ENCODE data around the gene GPRIN1.
"Not testable (repeated sequence)": the region's sequence is repeated elsewhere in the genome, so short reads cannot be mapped to it uniquely, and the experiment has no call there.

Gene GPRIN1

DNA sequence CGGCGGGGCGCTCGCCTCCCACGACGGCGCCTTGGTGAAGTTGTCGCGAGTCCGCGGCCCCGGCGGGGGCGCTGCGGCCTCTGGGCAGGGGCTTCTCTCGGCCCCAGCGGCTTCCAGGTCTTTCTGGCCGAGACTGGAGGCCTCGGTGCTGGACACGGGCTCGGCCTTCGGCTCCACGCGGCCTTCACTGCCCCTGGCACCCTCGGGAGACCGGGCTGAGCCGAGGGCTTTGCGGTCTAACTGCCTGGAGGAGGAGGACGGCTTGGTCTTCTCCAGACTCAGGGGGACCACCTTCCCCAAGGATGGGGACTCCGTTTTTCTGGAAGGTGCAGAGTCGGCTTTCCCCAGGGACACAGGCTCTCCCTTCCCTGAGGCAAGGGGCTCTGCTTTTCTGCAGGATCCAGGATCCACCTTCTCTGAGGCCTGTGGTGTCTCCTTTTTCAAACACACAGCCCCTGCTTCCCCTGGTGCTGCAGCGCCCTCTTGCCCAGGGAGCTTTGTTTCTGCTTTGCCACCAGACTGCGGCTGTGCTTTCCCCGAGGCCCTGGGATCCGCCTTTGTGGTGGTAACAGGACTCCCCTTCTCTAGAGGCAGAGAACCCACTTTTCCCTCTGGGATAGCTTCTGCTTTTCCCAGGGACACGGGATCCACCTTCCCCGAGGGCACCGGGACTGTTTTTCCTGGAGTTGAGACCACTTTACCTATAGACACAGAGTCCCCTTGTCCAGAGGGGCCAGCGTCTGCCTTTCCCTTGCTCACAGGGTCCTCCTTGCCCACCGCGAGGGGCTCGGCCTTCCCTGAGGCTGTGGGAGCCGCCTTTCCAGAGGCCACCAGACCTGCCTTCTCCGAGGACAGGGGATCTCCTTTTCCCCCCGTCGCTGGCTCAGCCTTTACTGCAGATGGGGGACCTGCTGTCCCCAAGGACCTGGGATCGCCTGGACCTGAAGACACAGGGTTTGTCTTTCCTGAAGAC is 12.3 kb downstream of the GPRIN1 start:
- DNase-seq (ENCODE audit: low read depth), result no peak

- DNase-seq (ENCODE audit: low read depth), result peak; percentile 44
Measured at GRCh38 chr5:176596689-176597416, 13.1 kb downstream of the GPRIN1 start.

DNA sequence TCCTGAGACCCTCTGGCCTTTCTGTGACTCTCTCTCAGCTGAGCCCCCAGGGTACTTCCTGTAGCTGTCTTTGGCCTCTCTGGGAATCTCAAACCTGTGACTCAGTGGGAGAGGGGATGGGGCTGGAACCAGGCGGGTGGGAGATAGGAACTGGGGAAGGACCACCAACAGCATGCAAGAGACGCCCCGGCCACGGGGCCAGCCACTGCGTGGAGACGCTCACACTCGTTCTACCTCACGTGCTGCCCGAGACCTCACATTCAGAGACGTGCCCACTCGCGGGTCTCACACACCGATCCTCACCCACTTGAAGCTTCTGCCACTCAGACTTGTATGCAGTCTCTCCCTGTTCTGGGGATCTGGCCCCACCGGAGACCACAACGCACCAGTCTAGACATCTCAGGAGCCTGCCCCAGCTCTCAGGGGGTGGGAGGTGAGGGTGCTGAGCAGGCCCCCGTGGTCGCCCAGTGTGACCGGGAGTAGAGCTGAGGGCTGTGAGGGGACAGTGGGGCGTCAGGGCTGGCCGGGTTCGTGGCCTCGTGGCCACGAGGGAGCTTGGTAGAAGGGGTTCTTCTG is 13.8 kb downstream of the GPRIN1 start:
- no peak for DNase-seq (ENCODE audit: low read depth)

DNA sequence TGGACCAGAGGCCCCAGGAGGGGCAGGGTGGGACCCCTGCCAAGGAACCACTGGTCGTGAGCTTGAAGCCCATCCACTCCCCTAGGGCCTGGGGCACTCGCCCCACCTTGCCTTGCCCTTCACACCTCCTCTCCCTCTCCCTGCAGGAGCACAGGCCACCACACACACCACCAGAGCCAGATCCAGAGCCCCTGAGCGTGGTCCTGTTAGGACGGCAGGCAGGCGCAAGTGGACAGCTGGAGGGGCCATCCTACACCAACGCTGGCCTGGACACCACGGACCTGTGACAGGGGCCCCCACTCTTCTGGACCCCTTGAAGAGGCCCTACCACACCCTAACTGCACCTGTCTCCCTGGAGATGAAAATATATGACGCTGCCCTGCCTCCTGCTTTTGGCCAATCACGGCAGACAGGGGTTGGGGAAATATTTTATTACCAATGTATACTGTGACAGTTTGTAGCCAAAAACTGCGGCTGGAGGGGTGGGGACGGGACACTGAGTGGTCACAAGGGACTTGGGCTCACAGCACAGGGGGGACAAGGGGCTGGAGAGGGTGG is 14.5 kb downstream of the GPRIN1 start:
- DNase-seq (ENCODE audit: low read depth), result no peak

GRCh38 chr5:176594554-176594953 is 15.4 kb downstream of the GPRIN1 start:
- DNase-seq (ENCODE audit: low read depth), result no peak

DNA sequence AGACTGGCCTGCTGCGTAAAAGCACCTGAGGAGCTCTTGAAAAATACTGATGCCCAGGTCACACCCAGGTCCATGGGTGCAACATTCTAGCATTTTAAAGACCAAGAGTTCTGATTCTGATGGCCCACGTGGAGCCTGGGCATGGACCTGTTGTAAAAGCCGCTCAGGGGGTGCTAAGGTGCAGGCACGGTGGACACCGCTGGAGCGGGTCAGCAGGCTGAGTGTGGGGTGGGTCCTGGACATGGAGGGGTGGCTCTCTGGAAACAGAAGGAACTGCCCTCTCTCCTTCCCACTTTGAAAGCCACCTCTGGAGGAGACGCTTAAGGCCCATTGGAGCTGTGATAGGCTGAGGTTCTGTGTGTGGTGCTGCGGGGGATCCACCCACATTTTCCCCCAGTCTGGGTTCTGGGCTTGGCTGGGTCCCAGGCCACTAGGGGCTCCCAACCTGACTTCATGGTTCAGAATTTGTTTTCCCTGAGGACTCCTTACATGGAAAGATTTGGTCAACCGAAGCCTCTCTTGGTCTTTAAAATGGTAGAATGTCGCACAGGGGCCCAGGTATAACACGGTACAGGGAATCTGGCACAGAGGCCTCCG is 16.6 kb downstream of the GPRIN1 start:
- no peak for DNase-seq (ENCODE audit: low read depth)

DNA sequence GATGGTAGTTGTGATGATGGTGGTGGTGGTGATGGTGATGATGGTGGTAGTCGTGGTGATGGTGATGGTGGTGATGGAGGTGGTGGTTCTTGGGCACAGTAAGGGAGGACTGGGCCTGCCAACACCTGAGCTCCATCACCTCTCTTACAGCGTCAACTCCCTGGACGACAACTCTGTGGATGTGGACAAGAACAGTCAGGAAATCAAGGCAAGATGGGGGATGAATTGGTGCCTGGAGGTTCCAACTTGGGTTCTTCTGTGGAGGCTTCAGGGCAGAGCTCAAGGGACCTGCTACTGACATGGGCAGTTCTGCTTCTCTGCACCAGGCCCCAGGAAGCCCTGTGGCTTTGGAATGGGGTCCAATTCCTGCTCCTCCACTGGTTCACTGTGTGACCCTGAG is 17.4 kb downstream of the GPRIN1 start:
- no peak for DNase-seq (ENCODE audit: low read depth)

DNA sequence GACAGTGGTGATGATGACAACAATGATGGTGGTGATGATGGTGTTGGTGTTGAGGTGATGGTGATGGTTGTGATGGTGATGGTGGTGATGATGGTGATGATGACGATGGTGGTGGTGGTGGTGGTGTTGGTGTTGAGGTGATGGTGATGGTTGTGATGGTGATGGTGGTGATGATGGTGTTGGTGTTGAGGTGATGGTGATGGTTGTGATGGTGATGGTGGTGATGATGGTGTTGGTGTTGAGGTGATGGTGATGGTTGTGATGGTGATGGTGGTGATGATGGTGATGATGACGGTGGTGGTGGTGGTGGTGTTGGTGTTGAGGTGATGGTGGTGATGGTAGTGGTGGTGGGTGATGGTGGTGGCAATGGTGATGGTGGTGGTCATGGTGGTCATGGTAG is 18.3 kb downstream of the GPRIN1 start:
- not testable (repeated sequence) for DNase-seq (ENCODE audit: low read depth)

DNA sequence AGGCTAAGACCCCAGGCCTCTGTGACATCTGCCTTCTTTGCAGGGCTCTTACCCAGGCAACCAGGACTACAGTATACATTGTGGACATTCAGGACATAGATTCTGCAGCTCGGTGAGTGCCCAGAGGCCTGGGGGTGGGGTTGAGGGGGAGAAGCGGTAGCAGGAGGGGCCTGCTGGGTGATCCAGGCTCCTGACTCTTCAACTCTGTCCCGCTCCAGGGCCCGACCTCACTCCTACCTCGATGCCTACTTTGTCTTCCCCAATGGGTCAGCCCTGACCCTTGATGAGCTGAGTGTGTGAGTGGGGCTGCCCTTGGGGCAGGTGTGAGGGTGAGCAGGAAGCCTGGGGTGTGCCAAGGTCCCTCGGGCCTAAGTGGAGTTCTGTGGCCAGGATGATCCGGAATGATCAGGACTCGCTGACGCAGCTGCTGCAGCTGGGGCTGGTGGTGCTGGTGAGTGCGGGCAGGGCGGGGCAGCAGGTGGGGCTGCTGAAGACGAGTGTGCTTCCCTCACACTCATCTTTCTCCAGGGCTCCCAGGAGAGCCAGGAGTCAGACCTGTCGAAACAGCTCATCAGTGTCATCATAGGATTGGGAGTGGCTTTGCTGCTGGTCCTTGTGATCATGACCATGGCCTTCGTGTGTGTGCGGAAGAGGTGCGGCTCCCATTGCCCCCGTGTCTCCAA is 19.8 kb downstream of the GPRIN1 start:
- no peak for DNase-seq (ENCODE audit: low read depth)

DNA sequence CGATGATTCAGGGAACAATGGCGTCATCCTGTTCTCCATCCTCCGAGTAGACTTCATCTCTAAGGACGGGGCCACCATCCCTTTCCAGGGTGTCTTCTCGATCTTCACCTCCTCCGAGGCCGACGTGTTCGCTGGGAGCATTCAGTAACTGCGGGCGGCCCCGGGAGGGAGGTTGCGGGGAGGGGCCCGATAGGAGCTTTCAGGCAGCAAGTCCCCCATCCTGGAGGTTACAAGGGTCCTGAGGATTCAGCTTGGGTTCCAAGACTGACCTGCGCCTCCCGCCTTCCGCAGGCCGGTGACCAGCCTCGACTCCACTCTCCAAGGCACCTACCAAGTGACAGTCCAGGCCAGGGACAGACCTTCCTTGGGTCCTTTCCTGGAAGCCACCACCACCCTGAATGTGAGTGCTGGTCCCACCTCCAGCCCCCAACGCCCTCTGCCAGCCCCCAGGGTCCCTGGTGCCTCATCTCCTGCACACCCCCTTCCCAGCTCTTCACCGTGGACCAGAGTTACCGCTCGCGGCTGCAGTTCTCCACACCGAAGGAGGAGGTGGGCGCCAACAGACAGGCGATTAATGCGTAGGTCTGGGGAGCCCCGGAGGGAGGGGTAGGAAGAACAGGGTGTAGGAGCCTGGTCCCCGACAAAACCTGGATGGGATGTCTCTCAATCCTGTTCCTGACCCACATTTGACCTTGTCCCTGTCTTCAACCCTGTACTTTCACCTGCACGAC is 20.8 kb downstream of the GPRIN1 start:
- DNase-seq (ENCODE audit: low read depth), result no peak

- no peak for DNase-seq (ENCODE audit: low read depth)
Measured at GRCh38 chr5:176588297-176588696, 21.7 kb downstream of the GPRIN1 start.

GRCh38 chr5:176587398-176587797 is 22.6 kb downstream of the GPRIN1 start:
- no peak for DNase-seq (ENCODE audit: low read depth)

GRCh38 chr5:176583076-176583475 is 26.9 kb downstream of the GPRIN1 start:
- no peak for DNase-seq (ENCODE audit: low read depth)

DNA sequence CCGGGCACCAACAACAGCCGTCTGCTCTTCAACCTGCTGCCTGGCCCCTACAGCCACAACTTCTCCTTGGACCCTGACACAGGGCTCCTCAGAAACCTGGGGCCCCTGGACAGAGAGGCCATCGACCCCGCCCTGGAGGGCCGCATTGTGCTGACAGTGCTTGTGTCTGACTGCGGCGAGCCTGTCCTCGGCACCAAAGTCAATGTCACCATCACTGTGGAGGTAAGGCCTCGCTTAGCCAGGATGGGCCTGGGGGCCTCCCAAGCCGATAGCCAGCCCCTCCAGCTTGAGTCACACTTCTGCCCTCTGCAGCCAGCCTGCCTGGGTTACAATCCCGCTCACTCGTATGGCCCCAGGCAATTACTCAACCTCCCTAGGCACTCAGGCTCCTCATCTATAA is 28.6 kb downstream of the GPRIN1 start:
- DNase-seq (ENCODE audit: low read depth), result no peak

- DNase-seq (ENCODE audit: low read depth), result no peak
Measured at GRCh38 chr5:176579323-176579722, 30.6 kb downstream of the GPRIN1 start.

- no peak for DNase-seq (ENCODE audit: low read depth)
Measured at GRCh38 chr5:176578391-176578808, 31.6 kb downstream of the GPRIN1 start.

GRCh38 chr5:176577312-176578176 is 32.4 kb downstream of the GPRIN1 start:
- no peak for DNase-seq (ENCODE audit: low read depth)

GRCh38 chr5:176575488-176576422 is 34.2 kb downstream of the GPRIN1 start:
- DNase-seq (ENCODE audit: low read depth), result no peak

- no peak for DNase-seq (ENCODE audit: low read depth)
Measured at GRCh38 chr5:176575066-176575465, 34.9 kb downstream of the GPRIN1 start.

Measured in stimulated activated CD8-positive, alpha-beta memory T cell treated with anti-CD3 and anti-CD28 coated beads, Interleukin-12 subunit alpha, Interleukin-12 subunit beta, amount 100 ng/mL, for 1 hour (primary cell).